Natural killer cell (primary cell): ENCODE data around the gene USHBP1. TPM values are rescaled to one million over a fixed set of nuclear protein-coding genes. Genes with fewer than 3 reads are reported as not detected.

ENCODE experiments used
- ATAC-seq, 3 donors: fragments of 150-1000 bp in 2 of 3; fragments of 200-7000 bp in 1 of 3; cut with Tn5 transposase; 1 replicate in 1 of 3; 2 replicates in 2 of 3; pipeline ENCODE4 v1.10.0; 2021; ENCODE audit warnings: mild to moderate bottlenecking in 2 of 3, moderate library complexity in 2 of 3
- DNase-seq, 2 donors: peaks; one replicate each; pipeline versions ENCODE4 v3.0.0 to v3.0.0-alpha.2; 2013 to 2021; ENCODE audit warnings: mixed read lengths in 1 of 2
- H3K27ac ChIP-seq: one replicate; pipeline ENCODE4 v1.5.1; 2013; ENCODE audit warnings: mild to moderate bottlenecking, low read length
- H3K27me3 ChIP-seq: one replicate; pipeline ENCODE4 v1.6.1; 2013; ENCODE audit warnings: low read length; ENCODE audit not compliant: control insufficient read depth, insufficient read depth
- H3K36me3 ChIP-seq: one replicate; pipeline ENCODE4 v1.6.1; 2013; ENCODE audit warnings: low read length; ENCODE audit not compliant: control insufficient read depth, insufficient read depth
- H3K4me1 ChIP-seq: one replicate; pipeline ENCODE4 v1.6.1; 2013; ENCODE audit warnings: low read length; ENCODE audit not compliant: control insufficient read depth, insufficient read depth
- H3K4me3 ChIP-seq: one replicate; pipeline ENCODE4 v1.5.1; 2013; ENCODE audit warnings: low read length
- H3K9me3 ChIP-seq: one replicate; pipeline ENCODE4 v1.6.1; 2013; ENCODE audit warnings: low read length; ENCODE audit not compliant: control insufficient read depth, insufficient read depth
- H3K27ac Mint-ChIP-seq, 2 donors: one replicate each; pipeline ENCODE4 v1.8.0; 2022; ENCODE audit warnings: mild to moderate bottlenecking in 2 of 2, mixed read lengths in 2 of 2, moderate library complexity in 1 of 2
- H3K27me3 Mint-ChIP-seq, 2 donors: one replicate each; pipeline ENCODE4 v1.8.0; 2022; ENCODE audit warnings: low read depth in 2 of 2, mixed read lengths in 2 of 2
- H3K36me3 Mint-ChIP-seq: one replicate; pipeline ENCODE4 v1.8.0; 2022; ENCODE audit warnings: mixed read lengths
- H3K4me1 Mint-ChIP-seq, 2 donors: one replicate each; pipeline ENCODE4 v1.8.0; 2022; ENCODE audit warnings: mixed read lengths in 2 of 2
- H3K4me3 Mint-ChIP-seq: one replicate; pipeline ENCODE4 v1.8.0; 2022; ENCODE audit warnings: mild to moderate bottlenecking, moderate library complexity, mixed read lengths
- H3K9me3 Mint-ChIP-seq, 2 donors: one replicate each; pipeline ENCODE4 v1.8.0; 2022; ENCODE audit warnings: mixed read lengths in 2 of 2
- WGBS: methylation state at CpG from one replicate; pipeline ENCODE4 v1.1.7; 2013; ENCODE audit warnings: missing lambda C conversion rate; ENCODE audit not compliant: insufficient coverage; 5-methylcytosine and 5-hydroxymethylcytosine counted together
- intact Hi-C: fragments of 100-400 bp; cut with micrococcal nuclease; formaldehyde crosslinking; loops from one replicate; pipeline ENCODE4 v1.14.2; 2022
- total RNA-seq, 4 donors: library from RNA; stranded (reverse); fragments of 120-200 nt in 1 of 4; gene quantifications; one replicate each; pipeline versions ENCODE4 v1.2.3 to v1.2.4, GENCODE V29; 2013 to 2022
- TF ChIP-seq, protein P1 (sequence below): fragments of 200-600 bp; IDR thresholded peaks from one replicate; pipeline ENCODE4 v1.8.0; 2022; ENCODE audit warnings: antibody characterized with exemption

USHBP1 gene
- total RNA-seq, 3 donors from 2014 or later (not counting 1 experiment from before 2014, with no cell fraction given) = not detected

DNA sequence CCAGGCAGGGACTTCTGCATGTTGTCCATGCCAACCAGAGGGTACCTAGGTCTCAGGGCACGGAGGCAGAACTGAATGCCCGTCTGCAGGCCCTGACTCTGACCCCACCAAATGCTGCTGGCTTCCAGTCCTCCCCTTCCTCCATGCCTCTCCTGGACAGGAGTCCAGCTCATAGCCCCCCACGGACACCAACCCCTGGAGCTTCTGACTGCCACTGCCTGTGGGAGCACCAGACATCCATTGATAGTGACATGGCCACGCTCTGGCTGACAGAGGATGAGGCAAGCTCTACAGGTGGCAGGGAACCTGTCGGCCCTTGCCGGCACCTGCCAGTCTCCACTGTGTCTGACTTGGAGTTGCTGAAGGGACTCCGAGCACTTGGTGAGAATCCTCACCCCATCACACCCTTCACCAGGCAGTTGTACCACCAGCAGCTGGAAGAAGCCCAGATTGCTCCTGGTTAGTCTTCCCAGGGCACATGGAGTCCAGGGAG lies 19.0 kb upstream of the USHBP1 start:
- ATAC-seq (no peak), DNase-seq (no peak)
- Mint-ChIP-seq H3K36me3 (no peaks in the 10 kb centered on the region), H3K9me3 (no peaks in the 10 kb centered on the region), H3K27ac (no peak overlapping the region), H3K4me3 (no peak overlapping the region), H3K27me3 (peaks cover 0 to 22% of the 10 kb centered on the region in 2 donors), H3K4me1 (peaks cover 0 to 14% of the 10 kb centered on the region in 2 donors)
- peaks cover 12% of the 10 kb centered on the region for H3K27me3 ChIP-seq
- H3K36me3 ChIP-seq = peaks cover 5% of the 10 kb centered on the region
- H3K4me1 ChIP-seq = peaks cover 19% of the 10 kb centered on the region
- no peak overlapping the region for H3K4me3 ChIP-seq
- TF ChIP-seq, protein P1, sequence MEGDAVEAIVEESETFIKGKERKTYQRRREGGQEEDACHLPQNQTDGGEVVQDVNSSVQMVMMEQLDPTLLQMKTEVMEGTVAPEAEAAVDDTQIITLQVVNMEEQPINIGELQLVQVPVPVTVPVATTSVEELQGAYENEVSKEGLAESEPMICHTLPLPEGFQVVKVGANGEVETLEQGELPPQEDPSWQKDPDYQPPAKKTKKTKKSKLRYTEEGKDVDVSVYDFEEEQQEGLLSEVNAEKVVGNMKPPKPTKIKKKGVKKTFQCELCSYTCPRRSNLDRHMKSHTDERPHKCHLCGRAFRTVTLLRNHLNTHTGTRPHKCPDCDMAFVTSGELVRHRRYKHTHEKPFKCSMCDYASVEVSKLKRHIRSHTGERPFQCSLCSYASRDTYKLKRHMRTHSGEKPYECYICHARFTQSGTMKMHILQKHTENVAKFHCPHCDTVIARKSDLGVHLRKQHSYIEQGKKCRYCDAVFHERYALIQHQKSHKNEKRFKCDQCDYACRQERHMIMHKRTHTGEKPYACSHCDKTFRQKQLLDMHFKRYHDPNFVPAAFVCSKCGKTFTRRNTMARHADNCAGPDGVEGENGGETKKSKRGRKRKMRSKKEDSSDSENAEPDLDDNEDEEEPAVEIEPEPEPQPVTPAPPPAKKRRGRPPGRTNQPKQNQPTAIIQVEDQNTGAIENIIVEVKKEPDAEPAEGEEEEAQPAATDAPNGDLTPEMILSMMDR = no peak
- no peak overlapping the region for H3K27ac ChIP-seq
- whole genome bisulfite sequencing = 92% methylated on average over 7 of the region's 7 CpGs
- H3K9me3 ChIP-seq = no peaks in the 10 kb centered on the region
- intact Hi-C loops = no loop called here

DNA sequence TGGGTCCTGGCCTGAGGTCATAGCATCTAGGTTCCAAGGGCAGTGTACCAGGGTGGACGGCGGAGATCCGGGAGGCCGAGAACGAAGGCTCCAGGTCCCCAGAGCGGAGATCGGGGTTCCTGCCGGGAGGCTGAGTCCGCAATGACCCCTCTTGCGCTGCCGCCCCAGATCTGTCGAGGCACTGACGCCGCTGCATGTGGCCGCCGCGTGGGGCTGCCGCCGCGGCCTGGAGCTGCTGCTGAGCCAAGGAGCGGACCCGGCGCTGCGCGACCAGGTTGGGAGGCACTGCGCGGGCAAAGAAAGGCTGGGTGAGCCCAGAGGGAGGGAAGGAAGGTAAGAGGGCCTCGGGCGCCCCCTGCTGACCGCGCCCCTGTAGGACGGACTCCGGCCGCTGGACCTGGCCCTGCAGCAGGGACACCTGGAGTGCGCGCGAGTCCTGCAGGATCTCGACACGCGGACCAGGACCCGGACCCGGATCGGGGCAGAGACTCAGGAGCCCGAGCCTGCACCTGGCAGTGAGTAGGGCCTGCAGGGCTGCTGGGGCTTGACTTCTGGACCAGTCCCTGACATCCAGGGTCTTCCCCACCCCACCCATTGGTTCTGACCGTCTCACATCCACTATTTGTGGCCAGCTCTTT lies 18.1 kb upstream of the USHBP1 start:
- Mint-ChIP-seq H3K36me3 (no peaks in the 10 kb centered on the region), H3K4me1 (peaks cover 0 to 14% of the 10 kb centered on the region in 2 donors), H3K27me3 (peaks cover 0 to 22% of the 10 kb centered on the region in 2 donors), H3K27ac (no peak overlapping the region), H3K9me3 (no peaks in the 10 kb centered on the region), H3K4me3 (peak overlapping the region; percentile 74)
- H3K9me3 ChIP-seq = no peaks in the 10 kb centered on the region
- H3K4me3 ChIP-seq = peak overlapping the region; percentile 31
- peaks cover 12% of the 10 kb centered on the region for H3K27me3 ChIP-seq
- ATAC-seq (peak; percentile 92 to 98 (median 96)), DNase-seq (peak; percentile 76 to 87)
- intact Hi-C loops = loop anchor here (1.0 kb wide), 3 partner anchors 77 to 511 kb away; no protein-coding TSS in a partner anchor
- TF ChIP-seq, protein P1 = peak; percentile 86
- 4% methylated on average over 45 of the region's 45 CpGs for WGBS
- H3K27ac ChIP-seq = no peak overlapping the region
- peaks cover 19% of the 10 kb centered on the region for H3K4me1 ChIP-seq
- H3K36me3 ChIP-seq = peaks cover 6% of the 10 kb centered on the region

DNA sequence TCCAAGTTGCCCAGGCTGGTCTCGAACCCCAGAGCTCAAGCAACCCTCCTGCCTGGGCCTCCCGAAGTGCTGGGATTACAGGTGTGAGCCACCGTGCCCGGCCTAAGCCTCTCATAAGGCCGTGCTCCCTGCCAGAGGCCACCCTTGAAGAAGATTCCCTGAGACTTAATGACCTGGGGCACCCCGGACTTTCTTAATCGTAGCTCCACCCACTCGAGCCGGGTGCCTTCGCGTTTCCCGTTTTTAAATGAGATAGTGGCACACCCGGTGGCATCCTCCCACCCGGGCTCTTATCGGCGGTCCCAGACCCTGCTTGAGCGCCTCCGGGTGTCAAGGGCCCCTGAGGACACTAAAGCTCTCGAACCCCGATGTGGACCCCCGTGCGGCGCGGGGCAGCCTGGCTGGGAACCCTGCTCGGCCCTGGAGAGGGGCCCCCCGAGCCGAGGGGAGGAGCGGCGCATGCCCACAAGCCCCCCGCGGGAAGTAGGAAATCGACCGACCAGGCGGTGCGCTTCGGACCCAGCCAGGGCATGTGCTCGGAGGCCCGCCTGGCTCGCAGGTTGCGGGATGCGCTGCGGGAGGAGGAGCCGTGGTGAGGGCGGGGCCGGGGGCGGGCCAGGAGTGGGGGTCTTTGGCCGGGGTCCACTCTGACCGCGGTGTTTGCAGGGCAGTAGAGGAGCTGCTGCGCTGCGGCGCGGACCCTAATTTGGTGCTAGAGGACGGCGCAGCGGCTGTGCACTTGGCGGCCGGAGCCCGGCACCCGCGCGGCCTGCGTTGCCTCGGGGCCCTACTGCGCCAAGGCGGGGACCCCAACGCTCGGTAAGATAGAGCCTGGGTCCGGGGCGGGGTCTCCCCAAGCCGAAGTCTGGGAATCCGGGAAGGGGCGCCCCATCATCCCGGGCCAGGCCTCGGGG lies 17.1 kb upstream of the USHBP1 start, which contains the start of gene ANKLE1:
Gene ANKLE1 (plus strand): TSS at position 511 of the 914 bp plus-strand sequence. CDS start 20 bp downstream, at position 531.
- ATAC-seq (peak; percentile 6 to 47 (median 8)), DNase-seq (peak in 1 of 2 donors; percentile 39)
- TF ChIP-seq, protein P1 = no peak
- H3K4me3 Mint-ChIP-seq = peak within 1 kb of the TSS; percentile 74
- Histone ChIP-seq H3K4me3 (peak within 1 kb of the TSS; percentile 31), H3K27me3 (peaks cover 12% of the 10 kb centered on the region), H3K9me3 (no peaks in the 10 kb centered on the region), H3K27ac (no peak within 1 kb of the TSS), H3K36me3 (peaks cover 13% of the 10 kb centered on the region), H3K4me1 (peaks cover 19% of the 10 kb centered on the region)
- no peaks in the 10 kb centered on the region for H3K36me3 Mint-ChIP-seq
- WGBS = 5% methylated on average over 75 of the region's 75 CpGs
- H3K4me1 Mint-ChIP-seq = peaks cover 0 to 14% of the 10 kb centered on the region in 2 donors
- no peak within 1 kb of the TSS for H3K27ac Mint-ChIP-seq
- intact Hi-C loops = loop anchor here (1.0 kb wide), 3 partner anchors 76 to 510 kb away; no protein-coding TSS in a partner anchor
- H3K27me3 Mint-ChIP-seq = peaks cover 0 to 21% of the 10 kb centered on the region in 2 donors
- H3K9me3 Mint-ChIP-seq = no peaks in the 10 kb centered on the region
